HCT116 (cell line): Measurements from ENCODE around the gene INPP5E. TPM values are rescaled to one million over a fixed set of nuclear protein-coding genes. Genes with fewer than 3 reads are reported as not detected.

Source experiments
- ATAC-seq: fragments of 200-7000 bp; cut with Tn5 transposase; 2 replicates; pipeline ENCODE4 v1.9.1; 2020; ENCODE audit warnings: mild to moderate bottlenecking, moderate library complexity
- BruUV-seq: library from RNA; stranded (reverse); fragments of 400-500 nt; replicated peaks from 2 replicates; lab custom pipeline; 2021; lab: Mats Ljungman, UMichigan
- CTCF ChIA-PET: fragments of 300-600 bp; sonication (Branson Sonifier 250); formaldehyde crosslinking; loops from one replicate; lab custom pipeline; 2021; ENCODE audit warnings: antibody characterized with exemption; lab: Charles Lee
- POLR2A ChIA-PET: fragments of 300-600, 350-600 bp; sonication (Branson Sonifier 250); formaldehyde crosslinking; loops from one replicate; lab custom pipeline; 2021; ENCODE audit warnings: antibody characterized with exemption; lab: Charles Lee
- RAD21 ChIA-PET, 2 experiments: fragments of 300-600 bp; sonication (Branson Sonifier 250); formaldehyde crosslinking; loops; one replicate each; lab custom pipeline; 2023; ENCODE audit warnings: low total read pairs in 2 of 2; ENCODE audit not compliant: uncharacterized antibody in 2 of 2, unreplicated experiment in 2 of 2, low non-redundant PET in 1 of 2; lab: Charles Lee
- DNase-seq: peaks from one replicate; pipeline ENCODE4 v3.0.0-alpha.2; 2010; ENCODE audit warnings: low read depth, low spot score
- H2AFZ ChIP-seq: fragments of 200-600 bp; shearing (Covaris generic), sonication (generic); 2 replicates; pipeline ENCODE4 v1.6.1; 2017; ENCODE audit warnings: low read depth, mixed run types, mixed read lengths, antibody characterized with exemption, low read length; ENCODE audit not compliant: poor library complexity, severe bottlenecking
- H3K27ac ChIP-seq: 2 replicates; pipeline ENCODE4 v1.5.1; 2012; ENCODE audit warnings: low read depth, low read length
- H3K27me3 ChIP-seq: fragments of 200-600 bp; sonication (generic); 2 replicates; pipeline ENCODE4 v1.6.1; 2016; ENCODE audit warnings: mixed run types, low read length, mixed read lengths; ENCODE audit not compliant: insufficient read depth
- H3K36me3 ChIP-seq, 2 experiments: fragments of 200-500 bp in 1 of 2; fragments of 200-600 bp in 1 of 2; sonication (Bioruptor generic) in 1 of 2; sonication (generic) in 1 of 2; 2 replicates each; pipeline versions ENCODE4 v1.5.1 to v1.6.1; 2014 to 2016; ENCODE audit warnings: low read length in 2 of 2, inconsistent platforms in 1 of 2, mixed read lengths in 1 of 2, mixed run types in 1 of 2; ENCODE audit not compliant: insufficient read depth in 2 of 2, control insufficient read depth in 1 of 2
- H3K4me1 ChIP-seq, 2 experiments: fragments of 200-600 bp in 1 of 2; sonication (generic) in 1 of 2; 2 replicates each; pipeline versions ENCODE4 v1.5.1 to v1.6.1; 2012 to 2017; ENCODE audit warnings: low read length in 2 of 2, inconsistent platforms in 1 of 2, mild to moderate bottlenecking in 1 of 2, mixed read lengths in 1 of 2, mixed run types in 1 of 2, moderate library complexity in 1 of 2; ENCODE audit not compliant: insufficient read depth in 2 of 2, control insufficient read depth in 1 of 2
- H3K4me2 ChIP-seq: fragments of 200-600 bp; sonication (generic); 2 replicates; pipeline ENCODE4 v1.6.1; 2017; ENCODE audit warnings: mixed run types, low read length, mixed read lengths
- H3K4me3 ChIP-seq, 2 experiments: fragments of 200-600 bp in 1 of 2; sonication (generic) in 1 of 2; replicated peaks in 1 of 2; 2 replicates each; pipeline ENCODE4 v1.5.1; 2011 to 2016; ENCODE audit warnings: low read length in 2 of 2, control low read depth in 1 of 2, low read depth in 1 of 2, mild to moderate bottlenecking in 1 of 2, mixed read lengths in 1 of 2, mixed run types in 1 of 2
- H3K79me2 ChIP-seq: fragments of 200-600 bp; sonication (generic); 2 replicates; pipeline ENCODE4 v1.6.1; 2017; ENCODE audit warnings: mild to moderate bottlenecking, mixed run types, low read length, moderate library complexity, mixed read lengths; ENCODE audit not compliant: insufficient read depth
- H3K9ac ChIP-seq: fragments of 200-600 bp; sonication (generic); 2 replicates; pipeline ENCODE4 v1.6.1; 2016; ENCODE audit warnings: low read length, mixed read lengths
- H3K9me2 ChIP-seq: fragments of 200-600 bp; sonication (generic), shearing (Covaris generic); 2 replicates; pipeline ENCODE4 v1.6.1; 2017; ENCODE audit warnings: mixed run types, mild to moderate bottlenecking, moderate library complexity; ENCODE audit not compliant: insufficient read depth
- H3K9me3 ChIP-seq, 2 experiments: fragments of 200-500 bp in 1 of 2; fragments of 200-600 bp in 1 of 2; sonication (Bioruptor generic) in 1 of 2; sonication (generic) in 1 of 2; 2 replicates each; pipeline ENCODE4 v1.6.1; 2014 to 2017; ENCODE audit warnings: low read length in 2 of 2, mixed read lengths in 2 of 2, inconsistent platforms in 1 of 2, low read depth in 1 of 2, mild to moderate bottlenecking in 1 of 2, mixed run types in 1 of 2, moderate library complexity in 1 of 2; ENCODE audit not compliant: control insufficient read depth in 1 of 2, insufficient read depth in 1 of 2
- H4K20me1 ChIP-seq: fragments of 200-600 bp; sonication (generic), shearing (Covaris generic); 2 replicates; pipeline ENCODE4 v1.6.1; 2017; ENCODE audit warnings: mixed run types, mild to moderate bottlenecking, moderate library complexity; ENCODE audit not compliant: insufficient read depth
- CTCF ChIP-seq, 3 experiments: fragments of 200-600 bp in 1 of 3; sonication (generic) in 1 of 3; IDR thresholded peaks in 2 of 3; conservative IDR thresholded peaks in 1 of 3; 2 replicates each; pipeline ENCODE4 v1.5.1; 2012 to 2017; ENCODE audit warnings: low read depth in 2 of 3, low read length in 2 of 3, antibody characterized with exemption in 1 of 3, borderline replicate concordance in 1 of 3, control low read depth in 1 of 3, mild to moderate bottlenecking in 1 of 3, mixed read lengths in 1 of 3, mixed run types in 1 of 3, moderate library complexity in 1 of 3; ENCODE audit not compliant: insufficient read depth in 1 of 3
- FOSL1 ChIP-seq: IDR thresholded peaks from 2 replicates; pipeline ENCODE4 v1.6.1; 2012; ENCODE audit warnings: low read depth
- JUND ChIP-seq: IDR thresholded peaks from 2 replicates; pipeline ENCODE4 v1.6.1; 2012
- POLR2A ChIP-seq: IDR thresholded peaks from 2 replicates; pipeline ENCODE4 v1.7.0; 2011; ENCODE audit warnings: borderline replicate concordance; ENCODE audit not compliant: insufficient read depth, insufficient read length; ENCODE audit errors: extremely low read depth
- SRF ChIP-seq: IDR thresholded peaks from 2 replicates; pipeline ENCODE4 v1.6.1; 2012; ENCODE audit warnings: low read depth
- TCF7L2 ChIP-seq: IDR thresholded peaks from 2 replicates; pipeline ENCODE4 v1.7.0; 2011; ENCODE audit warnings: borderline replicate concordance, inconsistent platforms; ENCODE audit not compliant: insufficient read depth, insufficient read length; ENCODE audit errors: extremely low read depth
- YY1 ChIP-seq: IDR thresholded peaks from 2 replicates; pipeline ENCODE4 v1.6.1; 2011; ENCODE audit warnings: low read length, low read depth, moderate library complexity, mild to moderate bottlenecking; ENCODE audit not compliant: insufficient replicate concordance; ENCODE audit errors: extremely low read depth
- ZBTB33 ChIP-seq: IDR thresholded peaks from 2 replicates; pipeline ENCODE4 v1.6.1; 2011; ENCODE audit warnings: mild to moderate bottlenecking, low read length, moderate library complexity; ENCODE audit not compliant: insufficient replicate concordance; ENCODE audit errors: extremely low read depth
- ZFX ChIP-seq: fragments of 450-650 bp; IDR thresholded peaks from 2 replicates; pipeline ENCODE4 v1.6.1; 2017
- ZNF274 ChIP-seq: fragments of 200-500 bp; sonication (Bioruptor generic); IDR thresholded peaks from 2 replicates; pipeline ENCODE4 v1.6.1; 2014; ENCODE audit warnings: mild to moderate bottlenecking, low read depth, low read length, inconsistent platforms
- intact Hi-C: fragments of 100-400 bp; cut with micrococcal nuclease; formaldehyde crosslinking; loops from 2 replicates; pipeline ENCODE4 v1.10.0; 2022
- total RNA-seq: library from RNA; stranded (reverse); gene quantifications from one replicate; pipeline ENCODE4 v1.2.1, GENCODE V29; 2021; ENCODE audit not compliant: unreplicated experiment

INPP5E gene
- total RNA-seq, 1 experiment from 2014 or later: 23.8 TPM

DNA sequence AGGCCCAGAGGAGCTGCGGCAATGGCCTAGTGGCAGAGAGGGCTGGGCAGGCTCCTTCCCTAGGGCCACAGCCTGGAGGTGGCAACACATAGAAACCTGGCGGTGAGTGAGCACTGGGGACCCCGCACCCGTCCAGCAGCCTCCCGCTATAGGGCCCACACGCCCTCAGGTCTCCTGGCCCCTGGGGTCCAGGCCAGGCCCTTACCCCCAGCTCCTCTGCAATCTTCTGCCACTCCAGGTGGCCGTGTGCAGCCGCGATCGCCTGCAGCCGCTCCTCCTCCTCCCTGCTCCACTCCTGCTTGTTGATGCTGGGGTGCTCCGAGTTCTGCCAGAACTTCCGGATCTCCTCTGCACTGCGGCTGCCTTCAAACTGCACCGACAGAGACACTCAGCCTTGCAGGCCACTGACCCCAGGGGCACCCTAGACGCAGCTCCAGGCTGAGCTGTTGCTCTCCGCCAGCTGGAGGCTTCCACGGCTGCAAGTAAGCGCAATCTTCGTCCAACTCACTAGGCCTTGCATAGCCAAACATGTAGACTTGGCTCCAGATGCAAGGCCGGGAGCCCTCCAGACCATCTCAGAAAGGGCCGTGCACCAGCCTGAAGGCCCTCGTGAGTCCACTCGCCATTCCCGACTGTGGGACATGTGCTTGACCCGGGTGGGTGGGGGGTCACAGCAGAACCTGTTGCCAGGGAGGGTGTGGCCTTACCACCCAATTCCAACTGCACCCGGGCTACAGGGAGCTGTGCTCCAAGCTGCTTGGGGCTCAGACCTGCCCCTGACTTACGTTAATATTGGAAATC is 47.7 kb downstream of the INPP5E start:
- POLR2A ChIA-PET: no interaction called here
- CTCF ChIA-PET: no interaction called here
- TF ChIP-seq JUND (no peak), FOSL1 (no peak), ZFX (no peak), TCF7L2 (no peak), SRF (no peak), ZBTB33 (no peak)
- TF ChIP-seq, all 23 proteins: peak for 0

DNA sequence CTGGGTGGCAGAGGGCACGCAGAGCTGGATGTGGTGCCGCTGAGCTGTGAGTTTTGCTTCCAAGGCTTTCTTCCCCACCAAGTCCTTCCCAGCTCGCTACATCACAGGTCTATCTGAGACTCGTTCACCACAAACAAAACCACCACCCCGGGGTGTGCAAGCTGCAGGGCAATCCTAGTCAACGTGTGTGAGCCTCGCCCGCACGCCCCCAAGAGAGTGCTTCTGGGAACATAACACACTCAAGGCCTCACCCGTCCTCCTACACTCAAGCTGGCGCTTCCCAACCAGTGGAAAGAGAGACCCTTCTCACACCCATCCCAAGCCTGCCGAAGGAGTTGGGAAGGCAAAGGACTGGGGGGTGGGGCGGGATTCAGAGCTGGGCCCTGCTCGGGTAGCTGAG is 50.2 kb downstream of the INPP5E start:
- BruUV-seq: no TSS peak
- POLR2A ChIA-PET: no interaction called here

More for the DNA sequence above, 47.7 kb downstream of the INPP5E start:
- no peaks in the 10 kb centered on the region for H3K4me1 ChIP-seq
- no peaks in the 10 kb centered on the region for H3K9me3 ChIP-seq
- no peak overlapping the region for H3K27ac ChIP-seq
- RAD21 ChIA-PET: no interaction called here
- H3K4me2 ChIP-seq: no peak overlapping the region
- no TSS peak for BruUV-seq
- H3K9me2 ChIP-seq: no peaks in the 10 kb centered on the region
- H2AFZ ChIP-seq: no peak overlapping the region
- DNase-seq (no peak), ATAC-seq (no peak)
- intact Hi-C loops: no loop called here
- H3K36me3 ChIP-seq: peaks cover 50 to 66% of the 10 kb centered on the region in 2 experiments
- H4K20me1 ChIP-seq: no peaks in the 10 kb centered on the region
- H3K79me2 ChIP-seq: peaks cover 33% of the 10 kb centered on the region; the same call in 1 of the 2 replicates
- H3K4me3 ChIP-seq: no peak overlapping the region
- H3K9ac ChIP-seq: no peak overlapping the region
- no peaks in the 10 kb centered on the region for H3K27me3 ChIP-seq

More for the DNA sequence above, 50.2 kb downstream of the INPP5E start:
- no peaks in the 10 kb centered on the region for H3K4me1 ChIP-seq
- no peaks in the 10 kb centered on the region for H3K9me2 ChIP-seq
- no peak for ATAC-seq
- CTCF ChIA-PET: no interaction called here
- no peaks in the 10 kb centered on the region for H4K20me1 ChIP-seq
- no peak overlapping the region for H3K9ac ChIP-seq
- DNase-seq: no peak
- H3K27ac ChIP-seq: no peak overlapping the region
- H3K4me3 ChIP-seq: no peak overlapping the region
- peaks cover 40 to 44% of the 10 kb centered on the region in 2 experiments for H3K36me3 ChIP-seq
- H3K4me2 ChIP-seq: no peak overlapping the region
- no peaks in the 10 kb centered on the region for H3K9me3 ChIP-seq
- H3K79me2 ChIP-seq: peaks cover 11% of the 10 kb centered on the region; the same call in 1 of the 2 replicates
- RAD21 ChIA-PET: no interaction called here
- TF ChIP-seq POLR2A (no peak), CTCF (IDR thresholded peaks at IDR 0.05 in 2 of 3, conservative IDR thresholded peaks at IDR 0.05 in 1 of 3; ENCODE audit: borderline replicate concordance in 1 of 3, insufficient read depth in 1 of 3, low read depth in 2 of 3, low read length in 2 of 3) (no peak), YY1 (no peak), SRF (no peak), ZNF274 (no peak)
- H3K27me3 ChIP-seq: no peaks in the 10 kb centered on the region
- no peak overlapping the region for H2AFZ ChIP-seq
- intact Hi-C loops: no loop called here
